ENCODE results near the gene HOXD9. TPM values are rescaled to one million over a fixed set of nuclear protein-coding genes. Genes with fewer than 3 reads are reported as not detected.
A peak's percentile ranks its signal among the peaks of the same experiment; 100 is the strongest.

HOXD9 gene
- total RNA-seq, 1 donor: 0.36 TPM

DNA sequence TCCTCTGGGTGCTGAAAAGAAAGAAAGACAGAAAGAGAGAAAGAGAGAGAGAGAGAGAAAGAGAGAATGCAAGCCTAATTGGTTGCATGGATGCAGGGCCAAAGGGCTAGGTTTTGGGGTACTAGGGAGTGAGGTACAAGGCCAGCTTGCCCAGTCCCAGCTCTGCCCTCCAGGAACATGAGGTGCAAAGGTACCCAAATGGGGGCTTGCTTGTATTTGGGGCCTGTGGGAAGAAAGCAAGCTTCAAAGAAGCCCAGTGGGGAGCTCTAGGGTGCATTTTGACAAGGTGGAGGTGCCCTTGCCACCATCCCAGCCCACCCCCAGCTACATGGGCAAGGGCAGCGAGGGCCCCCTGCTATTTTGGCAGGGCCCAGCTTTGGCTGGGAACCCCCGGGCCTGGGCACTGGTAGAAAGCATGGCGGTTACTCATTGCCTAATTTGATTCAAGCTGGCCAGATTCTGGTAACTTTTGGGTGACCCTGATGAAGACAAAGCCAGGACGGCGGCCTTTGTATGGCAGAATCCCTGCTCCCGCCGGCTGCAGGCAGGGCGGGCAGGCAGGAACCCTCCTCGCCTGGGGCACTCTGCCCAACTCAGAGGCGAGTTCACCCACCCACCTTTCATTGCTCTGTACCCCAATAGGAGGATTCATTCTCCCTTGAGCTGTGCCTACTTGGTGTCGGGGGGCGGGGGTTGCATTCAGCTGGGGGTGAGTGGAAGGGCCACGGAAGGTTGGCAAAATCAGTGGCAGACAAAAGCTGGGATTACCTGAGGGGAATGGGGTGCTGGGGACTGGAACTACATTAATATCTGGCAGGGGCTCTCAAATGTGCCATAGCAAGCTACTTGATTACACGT lies 28.3 kb downstream of the HOXD9 start:
- H3K9me3 ChIP-seq (ENCODE audit: low read depth, low read length): no peaks in the 10 kb centered on the region
- H3K4me1 ChIP-seq (ENCODE audit: insufficient read depth, low read length): no peaks in the 10 kb centered on the region
- TF ChIP-seq CTCF (IDR thresholded peaks at IDR 0.05; ENCODE audit: extremely low read depth, low read depth, low read length): no peak
- no peaks in the 10 kb centered on the region for H3K27me3 ChIP-seq (ENCODE audit: insufficient read depth, low read length)
- H4K20me1 ChIP-seq (ENCODE audit: insufficient read depth, low read length): peaks cover 4% of the 10 kb centered on the region
- peak; percentile 79 for DNase-seq (ENCODE audit: insufficient read length, low spot score, missing footprints)
- no peaks in the 10 kb centered on the region for H3K36me3 ChIP-seq (ENCODE audit: insufficient read depth, low read length)
- no peaks in the 10 kb centered on the region for H3K79me2 ChIP-seq (ENCODE audit: insufficient read depth, low read length)
- no peak overlapping the region for H2AFZ ChIP-seq (ENCODE audit: low read length)
- H3K4me2 ChIP-seq (ENCODE audit: insufficient read depth, low read length): no peak overlapping the region
- H3K27ac ChIP-seq (ENCODE audit: low read depth, low read length): no peak overlapping the region
- no peak overlapping the region for H3K4me3 ChIP-seq (ENCODE audit: insufficient read depth, low read length)

DNA sequence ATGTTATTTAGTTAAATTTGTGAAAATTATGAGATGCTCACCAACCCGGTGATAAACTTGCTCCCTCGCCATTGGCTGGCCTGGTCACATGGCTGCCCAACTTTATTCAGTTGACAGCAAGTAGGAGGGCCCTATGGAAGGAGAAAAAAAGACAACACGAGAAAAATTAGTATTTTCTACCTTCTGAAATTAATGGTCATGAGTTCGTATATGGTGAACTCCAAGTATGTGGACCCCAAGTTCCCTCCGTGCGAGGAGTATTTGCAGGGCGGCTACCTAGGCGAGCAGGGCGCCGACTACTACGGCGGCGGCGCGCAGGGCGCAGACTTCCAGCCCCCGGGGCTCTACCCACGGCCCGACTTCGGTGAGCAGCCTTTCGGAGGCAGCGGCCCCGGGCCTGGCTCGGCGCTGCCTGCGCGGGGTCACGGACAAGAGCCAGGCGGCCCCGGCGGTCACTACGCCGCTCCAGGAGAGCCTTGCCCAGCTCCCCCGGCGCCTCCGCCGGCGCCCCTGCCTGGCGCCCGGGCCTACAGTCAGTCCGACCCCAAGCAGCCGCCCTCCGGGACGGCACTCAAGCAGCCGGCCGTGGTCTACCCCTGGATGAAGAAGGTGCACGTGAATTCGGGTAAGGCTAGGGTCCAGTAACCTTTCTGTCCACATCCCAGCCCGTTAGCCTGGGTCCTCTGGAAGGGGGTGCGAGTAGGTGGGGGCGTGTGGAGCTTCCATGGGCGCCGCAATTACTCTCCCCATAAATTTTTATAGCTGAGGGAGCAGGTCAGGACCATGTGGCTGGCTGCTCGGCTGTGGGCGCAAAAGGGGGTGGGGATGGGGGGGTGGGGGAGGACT lies 29.1 kb downstream of the HOXD9 start, which contains the start of gene HOXD4:
TSS of gene HOXD4 (plus strand) at position 109 of the 846 bp plus-strand sequence. CDS start at position 193, 84 bp downstream.
- H3K9me3 ChIP-seq (ENCODE audit: low read depth, low read length): no peaks in the 10 kb centered on the region
- H2AFZ ChIP-seq (ENCODE audit: low read length): no peak within 1 kb of the TSS
- peaks cover 4% of the 10 kb centered on the region for H4K20me1 ChIP-seq (ENCODE audit: insufficient read depth, low read length)
- H3K4me2 ChIP-seq (ENCODE audit: insufficient read depth, low read length): no peak within 1 kb of the TSS
- H3K27ac ChIP-seq (ENCODE audit: low read depth, low read length): no peak within 1 kb of the TSS
- no peak within 1 kb of the TSS for H3K4me3 ChIP-seq (ENCODE audit: insufficient read depth, low read length)
- no peaks in the 10 kb centered on the region for H3K27me3 ChIP-seq (ENCODE audit: insufficient read depth, low read length)
- DNase-seq (ENCODE audit: insufficient read length, low spot score, missing footprints): no peak
- H3K79me2 ChIP-seq (ENCODE audit: insufficient read depth, low read length): no peaks in the 10 kb centered on the region
- no peak for TF ChIP-seq CTCF (IDR thresholded peaks at IDR 0.05; ENCODE audit: extremely low read depth, low read depth, low read length)
- H3K36me3 ChIP-seq (ENCODE audit: insufficient read depth, low read length): no peaks in the 10 kb centered on the region
- H3K4me1 ChIP-seq (ENCODE audit: insufficient read depth, low read length): no peaks in the 10 kb centered on the region

GRCh38 chr2:176152350-176153181 lies 30.0 kb downstream of the HOXD9 start:
- peaks cover 2% of the 10 kb centered on the region for H3K27me3 ChIP-seq (ENCODE audit: insufficient read depth, low read length)
- no peak for DNase-seq (ENCODE audit: insufficient read length, low spot score, missing footprints)
- no peak overlapping the region for H3K4me2 ChIP-seq (ENCODE audit: insufficient read depth, low read length)

More at GRCh38 chr2:176152350-176153181, 30.0 kb downstream of the HOXD9 start:
- Histone ChIP-seq H3K79me2 (ENCODE audit: insufficient read depth, low read length) (no peaks in the 10 kb centered on the region), H3K27ac (ENCODE audit: low read depth, low read length) (no peak overlapping the region), H3K4me1 (ENCODE audit: insufficient read depth, low read length) (no peaks in the 10 kb centered on the region), H2AFZ (ENCODE audit: low read length) (no peak overlapping the region), H4K20me1 (ENCODE audit: insufficient read depth, low read length) (peaks cover 4% of the 10 kb centered on the region), H3K4me3 (ENCODE audit: insufficient read depth, low read length) (no peak overlapping the region), H3K36me3 (ENCODE audit: insufficient read depth, low read length) (no peaks in the 10 kb centered on the region), H3K9me3 (ENCODE audit: low read depth, low read length) (no peaks in the 10 kb centered on the region)
- TF ChIP-seq CTCF (IDR thresholded peaks at IDR 0.05; ENCODE audit: extremely low read depth, low read depth, low read length): no peak
